Measurements from ENCODE around the gene GALP. TPM values are rescaled to one million over a fixed set of nuclear protein-coding genes. Genes with fewer than 3 reads are reported as not detected.

The GALP gene
- total RNA-seq, 1 experiment from 2014 or later = not detected

DNA sequence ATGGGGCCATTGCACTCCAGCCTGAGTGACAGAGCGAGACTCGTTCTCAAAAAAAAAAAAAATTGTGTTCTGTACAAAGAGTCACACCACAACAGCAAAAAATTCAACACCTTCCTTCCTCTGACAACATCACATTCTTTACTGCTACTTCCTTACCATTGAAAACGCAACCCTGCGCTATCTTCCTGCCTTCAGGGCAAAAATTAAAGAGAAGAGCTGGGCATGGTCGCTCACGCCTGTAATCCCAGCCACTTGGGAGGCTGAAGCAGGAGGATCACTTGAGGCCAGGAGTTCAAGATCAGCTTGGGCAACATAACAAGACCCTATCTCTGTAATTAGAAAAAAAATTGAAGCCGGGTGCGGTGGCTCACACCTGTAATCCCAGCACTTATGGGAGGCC lies 44.2 kb upstream of the GALP start:
- no peak for DNase-seq
- Histone ChIP-seq H3K27ac (ENCODE audit: insufficient read length, low read depth, low read length) (no peak overlapping the region), H2BK15ac (ENCODE audit: low read depth, low read length) (no peak overlapping the region), H3K4ac (ENCODE audit: low read depth, low read length) (no peak overlapping the region), H3K14ac (ENCODE audit: insufficient read depth, low read length) (no peak overlapping the region), H3T11ph (ENCODE audit: low read length) (no peak overlapping the region), H2AK5ac (ENCODE audit: insufficient read length, low read length) (no peak overlapping the region), H4K91ac (ENCODE audit: insufficient read length, low read depth, low read length) (no peak overlapping the region), H2BK5ac (ENCODE audit: insufficient read length, low read length) (no peak overlapping the region), H3K4me2 (ENCODE audit: insufficient read depth, insufficient read length, low read length) (no peak overlapping the region), H2AFZ (ENCODE audit: low read length) (no peak overlapping the region), H3K4me1 (ENCODE audit: insufficient read depth, low read length) (peaks cover 4% of the 10 kb centered on the region; the same call in 1 of the 2 replicates), H3K9ac (ENCODE audit: extremely low read depth, insufficient read length, low read length) (no peak overlapping the region), H3K79me2 (ENCODE audit: insufficient read depth, low read length) (no peaks in the 10 kb centered on the region), H3K23me2 (ENCODE audit: insufficient read length, low read depth, low read length, poor library complexity, severe bottlenecking) (no peaks in the 10 kb centered on the region), H3K27me3 (ENCODE audit: insufficient read depth, low read length) (no peaks in the 10 kb centered on the region), H4K20me1 (ENCODE audit: control insufficient read depth, insufficient read depth, insufficient read length) (no peaks in the 10 kb centered on the region), H3K23ac (ENCODE audit: insufficient read length, low read depth, low read length) (no peak overlapping the region), H2BK12ac (ENCODE audit: insufficient read length, low read depth, low read length) (no peak overlapping the region), H4K5ac (ENCODE audit: insufficient read length, low read depth, low read length) (no peak overlapping the region), H2BK120ac (ENCODE audit: low read depth, low read length, poor library complexity, severe bottlenecking) (no peak overlapping the region), H3K9me3 (ENCODE audit: control insufficient read depth, low read depth, low read length) (no peaks in the 10 kb centered on the region), H4K8ac (replicated peaks; ENCODE audit: insufficient read length, low read depth, low read length) (no peak overlapping the region), H2BK20ac (ENCODE audit: low read depth, low read length, poor library complexity, severe bottlenecking) (no peak overlapping the region), H3K56ac (ENCODE audit: insufficient read length, low read depth, low read length) (no peak overlapping the region), H3K18ac (ENCODE audit: insufficient read length, low read depth, low read length) (no peak overlapping the region), H3K79me1 (ENCODE audit: insufficient read depth, low read depth, low read length, poor library complexity, severe bottlenecking) (no peaks in the 10 kb centered on the region)
- H3K27ac Mint-ChIP-seq = peak overlapping the region in 1 of 3 experiments; percentile 67; a peak in 2 of 7 replicates
- TF ChIP-seq, protein P1, sequence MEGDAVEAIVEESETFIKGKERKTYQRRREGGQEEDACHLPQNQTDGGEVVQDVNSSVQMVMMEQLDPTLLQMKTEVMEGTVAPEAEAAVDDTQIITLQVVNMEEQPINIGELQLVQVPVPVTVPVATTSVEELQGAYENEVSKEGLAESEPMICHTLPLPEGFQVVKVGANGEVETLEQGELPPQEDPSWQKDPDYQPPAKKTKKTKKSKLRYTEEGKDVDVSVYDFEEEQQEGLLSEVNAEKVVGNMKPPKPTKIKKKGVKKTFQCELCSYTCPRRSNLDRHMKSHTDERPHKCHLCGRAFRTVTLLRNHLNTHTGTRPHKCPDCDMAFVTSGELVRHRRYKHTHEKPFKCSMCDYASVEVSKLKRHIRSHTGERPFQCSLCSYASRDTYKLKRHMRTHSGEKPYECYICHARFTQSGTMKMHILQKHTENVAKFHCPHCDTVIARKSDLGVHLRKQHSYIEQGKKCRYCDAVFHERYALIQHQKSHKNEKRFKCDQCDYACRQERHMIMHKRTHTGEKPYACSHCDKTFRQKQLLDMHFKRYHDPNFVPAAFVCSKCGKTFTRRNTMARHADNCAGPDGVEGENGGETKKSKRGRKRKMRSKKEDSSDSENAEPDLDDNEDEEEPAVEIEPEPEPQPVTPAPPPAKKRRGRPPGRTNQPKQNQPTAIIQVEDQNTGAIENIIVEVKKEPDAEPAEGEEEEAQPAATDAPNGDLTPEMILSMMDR (conservative IDR thresholded peaks at IDR 0.05) = no peak
- H3K4me3 Mint-ChIP-seq = no peak overlapping the region
- WGBS (ENCODE audit: extremely low coverage, insufficient read length, low lambda C conversion rate) = no CpG with 5 or more reads among the region's 8 CpGs
- no peaks in the 10 kb centered on the region for H3K36me3 Mint-ChIP-seq (ENCODE audit: insufficient read depth in 1 of 3, low read depth in 3 of 3)
- peaks cover 2% of the 10 kb centered on the region; the same call in 1 of the 2 replicates for H3K27me3 Mint-ChIP-seq (ENCODE audit: low read depth)
- H3K9me3 Mint-ChIP-seq = peaks cover 0 to 1% of the 10 kb centered on the region in 2 experiments; a peak in 2 of 5 replicates
- H3K4me1 Mint-ChIP-seq = peaks cover 23 to 24% of the 10 kb centered on the region in 2 experiments

Data from H9 (cell line).